GM08714 (cell line): Measurements from ENCODE around the gene MYNN.

Experiments used
- H3K4me3 ChIP-seq: fragments of 200-500 bp; sonication (Bioruptor generic); 2 replicates; pipeline ENCODE4 v1.5.1; 2014; ENCODE audit warnings: mild to moderate bottlenecking, low read length, inconsistent platforms
- ZNF274 ChIP-seq: IDR thresholded peaks from 2 replicates; pipeline ENCODE4 v1.6.1; 2012; ENCODE audit warnings: mild to moderate bottlenecking, low read depth, low read length

The MYNN gene

DNA sequence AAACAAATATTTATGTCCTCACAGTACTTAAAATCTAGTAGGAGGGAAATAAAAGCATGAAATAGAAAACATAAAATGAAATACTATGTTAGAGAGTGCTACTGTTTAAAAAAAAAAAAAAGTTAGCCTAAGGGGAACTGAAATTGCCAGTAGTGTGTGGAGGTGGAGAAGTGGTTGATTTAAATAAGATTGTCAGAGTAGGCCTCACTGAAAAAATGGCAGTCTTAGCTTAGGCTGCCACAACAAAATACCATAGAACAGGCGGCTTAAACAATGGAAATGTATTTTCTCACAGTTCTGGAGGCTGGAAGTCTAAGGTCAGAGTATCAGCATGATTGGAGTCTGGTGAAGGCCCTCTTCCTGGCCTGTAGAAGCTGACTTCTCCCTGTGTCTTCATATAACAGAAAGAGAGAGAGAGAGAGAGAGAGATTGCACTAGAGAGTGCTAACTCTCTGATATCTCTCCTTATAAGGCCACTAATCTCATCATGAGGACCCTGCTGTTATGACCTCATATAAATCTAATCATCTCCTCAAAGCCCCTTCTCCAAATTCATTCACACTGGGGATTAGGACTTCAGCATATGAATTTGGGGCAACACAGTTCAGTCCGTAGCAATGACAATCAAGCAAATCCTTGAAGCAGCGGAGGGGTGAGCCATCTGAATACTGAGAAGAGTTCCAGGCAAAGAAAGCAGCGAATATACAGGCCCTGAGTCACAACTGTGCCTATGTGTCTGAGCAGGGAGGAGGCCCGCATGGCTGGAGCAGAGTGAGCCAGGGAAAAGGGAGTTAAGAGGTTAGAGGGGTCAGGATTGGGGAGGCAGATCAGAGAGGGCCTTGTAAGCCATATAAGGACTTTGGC, 63.1 kb downstream of the MYNN start:
- H3K4me3 ChIP-seq, result no peak overlapping the region
- no peak for TF ChIP-seq ZNF274

DNA sequence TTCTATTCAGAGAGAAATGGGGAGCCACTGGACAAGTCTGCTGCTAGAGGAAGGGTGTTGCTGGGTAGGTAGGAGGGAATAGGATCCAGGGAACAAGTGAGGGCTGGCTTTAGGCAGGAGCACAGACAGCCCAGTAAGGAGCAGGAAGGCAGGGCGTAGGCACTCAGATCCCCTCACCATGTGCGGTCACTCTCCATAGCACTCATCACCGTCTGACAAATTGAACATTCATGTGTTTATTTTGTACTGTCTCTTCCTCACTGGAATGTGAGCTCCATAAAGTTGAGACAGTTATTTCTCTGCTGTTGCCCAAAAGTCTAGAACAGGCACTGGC, 63.7 kb downstream of the MYNN start:
- no peak overlapping the region for H3K4me3 ChIP-seq
- no peak for TF ChIP-seq ZNF274

DNA sequence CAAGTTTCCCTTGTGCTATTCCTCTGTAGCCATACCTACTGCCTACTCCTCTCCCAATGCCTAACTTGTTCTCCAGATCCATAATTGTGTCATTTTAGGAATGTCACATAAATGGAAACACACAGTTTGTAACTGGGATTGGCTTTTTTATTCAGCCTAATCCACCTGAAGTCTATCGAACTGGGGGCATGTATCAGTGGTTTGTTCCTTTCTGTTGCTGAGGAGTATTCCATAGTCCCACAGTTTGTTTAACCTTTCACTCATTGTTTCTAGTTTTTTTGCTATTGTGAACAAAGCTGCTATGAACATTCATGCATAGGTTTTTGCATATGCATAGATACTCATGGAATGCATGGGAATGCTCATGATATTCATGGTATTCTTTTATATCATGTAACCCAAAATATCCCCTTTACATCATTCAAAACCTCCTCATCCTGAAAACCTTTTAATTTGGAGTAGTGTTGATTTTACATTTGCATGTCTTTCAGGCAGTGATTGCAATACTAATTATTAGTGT, 65.4 kb downstream of the MYNN start:
- TF ChIP-seq ZNF274, result no peak
- H3K4me3 ChIP-seq, result no peak overlapping the region
